ENCODE results near the gene ADGRG6. TPM values are rescaled to one million over a fixed set of nuclear protein-coding genes. Genes with fewer than 3 reads are reported as not detected.

Gene ADGRG6
- polyA plus RNA-seq, 1 donor, result 41.8 TPM

DNA sequence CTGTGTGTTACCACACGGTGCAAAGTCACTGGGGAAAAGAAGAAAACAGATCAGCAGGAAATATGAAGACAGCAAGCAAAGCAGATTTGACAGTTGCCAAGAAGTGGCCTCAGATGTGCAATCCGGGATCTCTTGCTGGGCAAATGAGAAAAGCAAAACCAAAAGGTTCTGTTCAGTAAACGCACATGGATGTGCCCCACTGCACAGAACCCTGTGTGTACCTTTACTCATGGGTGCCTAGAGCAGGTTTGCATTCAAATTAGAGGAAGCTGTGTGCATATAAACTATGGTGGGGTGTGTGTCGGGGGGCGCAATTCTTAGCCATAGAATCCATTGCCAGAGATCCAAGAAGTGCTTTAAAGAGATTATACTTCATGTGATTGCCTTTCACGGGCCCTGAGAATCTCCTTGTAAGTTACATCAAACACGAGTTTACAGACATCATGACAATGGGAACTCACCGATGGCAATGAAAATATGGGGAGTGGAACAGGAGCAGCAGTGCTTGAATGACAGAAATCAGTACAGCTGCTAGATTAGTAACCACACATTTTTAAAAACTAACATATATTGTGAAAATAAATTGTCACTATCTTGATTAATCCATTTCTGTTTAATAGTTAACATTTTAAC, 154.3 kb downstream of the ADGRG6 start:
- no peak overlapping the region for H3K27ac ChIP-seq (ENCODE audit: low read length)
- WGBS (ENCODE audit: insufficient coverage, low lambda C conversion rate), result no CpG with 5 or more reads among the region's 8 CpGs

DNA sequence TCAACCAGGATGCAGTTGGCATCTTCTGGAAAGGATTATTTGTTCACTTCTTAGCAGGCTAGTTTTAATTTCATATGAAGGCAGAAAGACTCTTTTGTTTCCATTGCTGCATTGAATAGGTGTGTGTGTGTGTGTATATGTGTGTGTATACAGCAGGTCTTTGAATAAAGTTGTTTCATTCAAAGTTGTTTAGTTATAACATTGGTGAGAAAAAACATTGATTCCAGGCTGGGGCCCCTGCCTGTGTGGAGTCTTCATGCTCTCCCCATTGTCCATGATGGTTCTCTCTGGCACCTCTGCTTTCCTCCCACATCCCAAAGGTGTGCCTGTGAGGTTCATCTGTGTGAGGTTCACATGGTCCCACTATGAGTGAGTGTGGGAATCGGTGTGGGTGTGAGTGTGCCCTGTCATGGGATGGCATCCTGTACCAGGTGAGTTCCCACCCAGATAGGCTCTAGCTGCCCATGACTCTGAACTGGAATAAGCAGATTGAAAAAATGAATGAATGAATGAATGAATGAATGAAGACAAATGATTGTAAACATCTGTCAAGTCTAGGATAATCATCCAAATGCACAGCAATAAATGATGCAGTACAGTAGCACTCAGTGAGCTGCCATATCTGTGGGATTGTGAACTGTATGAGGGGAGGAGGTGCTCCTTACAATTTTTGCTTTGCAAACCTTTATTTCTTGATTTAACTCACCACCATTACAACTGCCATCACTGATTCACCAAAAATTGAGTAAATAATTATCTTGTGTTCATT, 156.0 kb downstream of the ADGRG6 start:
- no peak overlapping the region for H3K27ac ChIP-seq (ENCODE audit: low read length)

More for the DNA sequence above, 154.3 kb downstream of the ADGRG6 start:
- DNase-seq, result no peak
- Histone ChIP-seq H3K4me3 (ENCODE audit: low read length) (no peak overlapping the region), H3K9me3 (ENCODE audit: control insufficient read depth, low read depth, low read length) (no peaks in the 10 kb centered on the region), H3K4me1 (ENCODE audit: control insufficient read depth, insufficient read depth, low read length) (no peaks in the 10 kb centered on the region), H3K27me3 (ENCODE audit: control insufficient read depth, insufficient read depth, low read length) (no peaks in the 10 kb centered on the region), H3K36me3 (ENCODE audit: control insufficient read depth, insufficient read depth, low read length) (no peaks in the 10 kb centered on the region)

DNA sequence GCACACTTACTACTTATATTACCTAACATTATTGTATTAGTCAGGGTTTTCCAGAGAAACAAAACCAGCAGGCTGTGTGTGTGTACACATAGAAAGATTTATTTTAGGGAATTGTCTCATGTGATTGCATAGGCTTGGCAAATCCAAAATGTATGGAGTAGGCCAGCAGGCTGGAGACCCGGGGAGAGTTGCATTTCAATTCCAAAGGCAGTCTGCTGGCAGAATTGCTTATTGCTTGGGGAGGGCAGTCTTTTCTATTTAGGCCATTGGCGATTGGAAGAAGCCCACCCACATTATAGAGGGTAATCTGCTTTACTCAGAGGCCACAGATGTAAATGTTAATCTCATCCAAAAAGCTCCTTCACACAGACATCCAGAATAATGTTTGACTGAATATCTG, 157.0 kb downstream of the ADGRG6 start:
- Histone ChIP-seq H3K4me1 (ENCODE audit: control insufficient read depth, insufficient read depth, low read length) (no peaks in the 10 kb centered on the region), H3K36me3 (ENCODE audit: control insufficient read depth, insufficient read depth, low read length) (no peaks in the 10 kb centered on the region), H3K27me3 (ENCODE audit: control insufficient read depth, insufficient read depth, low read length) (no peaks in the 10 kb centered on the region), H3K9me3 (ENCODE audit: control insufficient read depth, low read depth, low read length) (no peaks in the 10 kb centered on the region), H3K4me3 (ENCODE audit: low read length) (no peak overlapping the region), H3K27ac (ENCODE audit: low read length) (no peak overlapping the region)
- DNase-seq, result no peak
- no CpG with 5 or more reads among the region's 2 CpGs for WGBS (ENCODE audit: insufficient coverage, low lambda C conversion rate)

More for the DNA sequence above, 156.0 kb downstream of the ADGRG6 start:
- Histone ChIP-seq H3K9me3 (ENCODE audit: control insufficient read depth, low read depth, low read length) (no peaks in the 10 kb centered on the region), H3K27me3 (ENCODE audit: control insufficient read depth, insufficient read depth, low read length) (no peaks in the 10 kb centered on the region), H3K4me1 (ENCODE audit: control insufficient read depth, insufficient read depth, low read length) (no peaks in the 10 kb centered on the region), H3K4me3 (ENCODE audit: low read length) (no peak overlapping the region), H3K36me3 (ENCODE audit: control insufficient read depth, insufficient read depth, low read length) (no peaks in the 10 kb centered on the region)
- no peak for DNase-seq
- WGBS (ENCODE audit: insufficient coverage, low lambda C conversion rate), result no CpG with 5 or more reads among the region's 1 CpG

DNA sequence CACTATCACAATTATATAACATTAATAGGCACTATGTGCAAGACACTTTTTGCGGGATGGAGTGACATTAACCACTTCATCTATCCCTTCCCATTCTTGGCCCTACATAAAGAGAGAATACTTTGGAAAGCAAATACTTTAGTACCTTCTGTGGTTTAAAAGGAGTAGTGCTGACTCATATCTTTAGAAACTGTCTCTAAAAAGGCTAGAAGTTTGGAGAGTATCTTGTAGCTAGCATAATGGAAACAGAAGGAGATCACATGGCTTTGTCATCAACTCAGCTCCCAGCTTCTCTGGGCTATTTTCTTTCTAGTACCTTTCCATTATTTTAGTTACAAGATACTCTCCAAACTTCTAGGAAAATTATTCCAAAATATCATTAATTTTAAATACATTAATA, 157.5 kb downstream of the ADGRG6 start:
- Histone ChIP-seq H3K36me3 (ENCODE audit: control insufficient read depth, insufficient read depth, low read length) (no peaks in the 10 kb centered on the region), H3K9me3 (ENCODE audit: control insufficient read depth, low read depth, low read length) (no peaks in the 10 kb centered on the region), H3K27ac (ENCODE audit: low read length) (no peak overlapping the region), H3K4me3 (ENCODE audit: low read length) (no peak overlapping the region), H3K4me1 (ENCODE audit: control insufficient read depth, insufficient read depth, low read length) (no peaks in the 10 kb centered on the region), H3K27me3 (ENCODE audit: control insufficient read depth, insufficient read depth, low read length) (no peaks in the 10 kb centered on the region)
- WGBS (ENCODE audit: insufficient coverage, low lambda C conversion rate), result 100% methylated on average over 1 of the region's 1 CpG
- DNase-seq, result no peak

DNA sequence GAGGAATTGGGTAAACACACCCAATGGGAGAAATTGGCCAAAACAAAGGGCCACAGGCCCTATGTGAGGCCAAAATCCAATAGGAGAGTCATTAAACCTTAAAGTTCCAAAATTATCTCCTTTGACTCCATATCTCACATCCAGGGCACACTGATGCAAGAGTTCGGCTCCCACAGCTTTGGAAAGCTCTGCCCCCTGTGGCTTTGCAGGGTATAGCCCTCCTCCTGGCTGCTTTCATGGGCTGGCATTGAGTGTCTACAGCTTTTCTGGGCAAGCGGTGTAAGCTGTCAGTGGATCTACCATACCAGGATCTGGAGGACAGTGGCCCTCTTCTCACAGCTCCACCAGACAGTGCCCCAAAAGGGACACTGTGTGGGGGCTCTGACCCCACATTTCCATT, 160.5 kb downstream of the ADGRG6 start:
- Histone ChIP-seq H3K4me1 (ENCODE audit: control insufficient read depth, insufficient read depth, low read length) (no peaks in the 10 kb centered on the region), H3K36me3 (ENCODE audit: control insufficient read depth, insufficient read depth, low read length) (no peaks in the 10 kb centered on the region), H3K27ac (ENCODE audit: low read length) (no peak overlapping the region), H3K9me3 (ENCODE audit: control insufficient read depth, low read depth, low read length) (no peaks in the 10 kb centered on the region), H3K27me3 (ENCODE audit: control insufficient read depth, insufficient read depth, low read length) (no peaks in the 10 kb centered on the region), H3K4me3 (ENCODE audit: low read length) (no peak overlapping the region)
- no CpG with 5 or more reads among the region's 2 CpGs for WGBS (ENCODE audit: insufficient coverage, low lambda C conversion rate)
- DNase-seq, result no peak

DNA sequence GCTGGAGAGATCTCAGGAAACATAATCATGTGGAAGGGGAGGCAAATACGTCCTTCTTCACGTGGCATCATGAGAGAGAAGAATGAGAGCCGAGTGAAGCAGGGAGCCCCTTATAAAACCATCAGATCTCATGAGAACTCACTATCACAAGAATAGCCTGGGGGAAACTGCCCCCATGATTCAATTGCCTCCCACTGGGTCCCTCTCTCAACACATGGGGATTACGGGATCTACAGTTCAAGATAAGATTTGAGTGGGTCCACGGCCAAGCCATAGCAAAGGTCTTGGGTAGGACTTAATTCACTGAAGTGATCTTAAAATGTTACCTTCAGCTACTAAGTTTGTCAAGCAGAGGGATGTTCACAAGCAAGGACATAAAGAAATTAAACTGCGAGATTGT, 162.2 kb downstream of the ADGRG6 start:
- DNase-seq, result no peak
- H3K9me3 ChIP-seq (ENCODE audit: control insufficient read depth, low read depth, low read length), result no peaks in the 10 kb centered on the region
- WGBS (ENCODE audit: insufficient coverage, low lambda C conversion rate), result 88% methylated on average over 1 of the region's 6 CpGs
- no peaks in the 10 kb centered on the region for H3K36me3 ChIP-seq (ENCODE audit: control insufficient read depth, insufficient read depth, low read length)
- H3K27ac ChIP-seq (ENCODE audit: low read length), result no peak overlapping the region
- H3K4me3 ChIP-seq (ENCODE audit: low read length), result no peak overlapping the region
- H3K27me3 ChIP-seq (ENCODE audit: control insufficient read depth, insufficient read depth, low read length), result no peaks in the 10 kb centered on the region
- no peaks in the 10 kb centered on the region for H3K4me1 ChIP-seq (ENCODE audit: control insufficient read depth, insufficient read depth, low read length)

DNA sequence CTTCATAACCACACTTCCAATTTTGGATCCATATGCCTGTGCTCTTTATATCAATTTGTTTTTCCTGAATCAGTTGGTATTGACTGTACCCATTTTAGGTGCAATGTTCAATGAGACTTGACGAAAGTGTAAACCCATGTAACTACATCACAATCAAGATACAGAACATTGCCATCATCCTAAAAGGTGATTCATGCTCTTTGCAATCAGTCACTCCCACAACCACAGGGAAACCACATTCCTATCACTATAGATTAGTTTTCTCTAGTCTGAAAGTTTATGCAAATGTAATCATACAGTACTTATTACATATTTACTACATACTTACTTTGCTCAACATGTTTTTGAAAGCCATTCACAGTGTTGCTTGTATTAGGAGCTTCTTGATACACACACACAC, 167.4 kb downstream of the ADGRG6 start:
- H3K36me3 ChIP-seq (ENCODE audit: control insufficient read depth, insufficient read depth, low read length), result no peaks in the 10 kb centered on the region
- no peak overlapping the region for H3K27ac ChIP-seq (ENCODE audit: low read length)
- H3K27me3 ChIP-seq (ENCODE audit: control insufficient read depth, insufficient read depth, low read length), result no peaks in the 10 kb centered on the region
- WGBS (ENCODE audit: insufficient coverage, low lambda C conversion rate), result no CpG with 5 or more reads among the region's 1 CpG
- no peak overlapping the region for H3K4me3 ChIP-seq (ENCODE audit: low read length)
- no peak for DNase-seq
- no peaks in the 10 kb centered on the region for H3K9me3 ChIP-seq (ENCODE audit: control insufficient read depth, low read depth, low read length)
- no peaks in the 10 kb centered on the region for H3K4me1 ChIP-seq (ENCODE audit: control insufficient read depth, insufficient read depth, low read length)

DNA sequence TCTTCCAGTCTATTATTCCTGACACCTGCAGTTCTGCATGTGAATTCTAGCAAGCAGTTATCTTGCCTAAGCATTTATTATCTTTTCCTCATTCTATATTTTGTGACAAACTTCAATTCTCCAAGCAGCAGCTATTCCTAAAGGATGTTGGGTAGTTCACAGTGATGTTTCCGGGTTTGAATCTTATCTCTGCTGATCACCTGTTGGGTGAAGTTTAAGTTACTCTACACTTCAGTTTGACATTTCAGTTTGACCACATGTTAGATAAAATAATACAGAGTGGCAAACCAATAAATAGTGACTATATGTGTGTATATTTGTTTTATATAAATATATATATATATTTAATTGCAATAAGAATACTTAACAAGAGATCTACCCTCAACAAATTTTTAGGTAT, 168.6 kb downstream of the ADGRG6 start:
- H3K4me3 ChIP-seq (ENCODE audit: low read length), result no peak overlapping the region
- H3K4me1 ChIP-seq (ENCODE audit: control insufficient read depth, insufficient read depth, low read length), result no peaks in the 10 kb centered on the region
- DNase-seq, result no peak
- H3K27ac ChIP-seq (ENCODE audit: low read length), result no peak overlapping the region
- no peaks in the 10 kb centered on the region for H3K27me3 ChIP-seq (ENCODE audit: control insufficient read depth, insufficient read depth, low read length)
- H3K36me3 ChIP-seq (ENCODE audit: control insufficient read depth, insufficient read depth, low read length), result no peaks in the 10 kb centered on the region
- no CpG with 5 or more reads among the region's 1 CpG for WGBS (ENCODE audit: insufficient coverage, low lambda C conversion rate)
- H3K9me3 ChIP-seq (ENCODE audit: control insufficient read depth, low read depth, low read length), result no peaks in the 10 kb centered on the region

DNA sequence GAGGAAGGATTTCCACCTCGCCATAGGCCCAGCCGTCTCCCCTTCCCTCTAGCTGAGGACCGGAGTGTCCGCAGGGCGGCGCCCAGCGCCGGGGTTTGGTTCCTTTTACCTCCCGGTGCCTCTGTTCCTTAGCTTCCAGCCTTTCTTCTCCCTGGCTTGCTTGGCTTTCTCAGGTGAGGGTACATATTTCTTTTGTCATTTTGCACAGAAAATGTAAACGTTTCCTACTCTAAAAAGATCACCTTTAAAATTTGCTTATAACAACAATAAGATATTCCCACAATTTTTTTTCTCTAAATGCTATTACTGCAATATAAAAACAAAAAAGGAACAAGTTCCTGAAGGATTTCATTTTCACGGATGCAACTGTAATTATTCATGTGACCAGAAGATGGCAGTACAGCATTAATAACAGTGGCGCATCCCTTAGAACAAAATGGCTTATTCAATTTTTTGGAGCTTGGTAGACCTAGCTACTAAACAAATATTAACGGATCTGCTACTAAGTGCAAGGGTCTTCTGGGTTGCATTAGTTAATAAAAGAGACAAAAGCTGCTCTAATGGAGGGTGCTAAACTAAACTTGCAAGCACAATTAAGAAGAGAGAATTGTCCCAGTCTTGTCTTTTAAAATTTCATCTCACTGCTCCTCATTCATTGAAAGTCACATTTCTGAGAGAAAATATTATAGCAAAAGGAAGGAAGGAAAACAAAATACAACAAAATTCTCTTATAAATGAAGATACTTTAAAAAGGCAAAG, 172.9 kb downstream of the ADGRG6 start:
- H3K4me1 ChIP-seq (ENCODE audit: control insufficient read depth, insufficient read depth, low read length), result no peaks in the 10 kb centered on the region
- no peaks in the 10 kb centered on the region for H3K36me3 ChIP-seq (ENCODE audit: control insufficient read depth, insufficient read depth, low read length)
- no peaks in the 10 kb centered on the region for H3K9me3 ChIP-seq (ENCODE audit: control insufficient read depth, low read depth, low read length)
- H3K27me3 ChIP-seq (ENCODE audit: control insufficient read depth, insufficient read depth, low read length), result no peaks in the 10 kb centered on the region
- 0% methylated on average over 1 of the region's 13 CpGs for WGBS (ENCODE audit: insufficient coverage, low lambda C conversion rate)
- no peak overlapping the region for H3K4me3 ChIP-seq (ENCODE audit: low read length)
- no peak overlapping the region for H3K27ac ChIP-seq (ENCODE audit: low read length)
- DNase-seq, result peak; percentile 31 to 49

DNA sequence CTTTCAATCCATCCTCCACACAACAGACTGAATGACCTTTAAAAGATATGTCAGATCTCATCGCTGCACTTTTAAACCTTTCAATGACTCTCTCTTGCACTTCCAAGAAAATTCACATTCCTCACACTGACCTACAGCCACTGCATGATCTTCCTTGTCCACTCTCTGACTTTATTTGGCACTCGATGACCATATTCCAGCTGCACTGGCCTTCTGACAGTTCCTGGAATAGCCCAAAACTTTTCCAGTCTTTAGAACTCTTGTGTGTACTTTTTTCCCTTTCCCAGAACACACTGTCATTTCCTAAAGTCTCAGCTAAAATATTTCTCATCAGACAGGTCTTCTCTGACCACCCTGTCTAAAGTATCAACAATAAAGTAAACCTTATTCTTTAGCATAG, 174.6 kb downstream of the ADGRG6 start:
- Histone ChIP-seq H3K27me3 (ENCODE audit: control insufficient read depth, insufficient read depth, low read length) (no peaks in the 10 kb centered on the region), H3K9me3 (ENCODE audit: control insufficient read depth, low read depth, low read length) (no peaks in the 10 kb centered on the region), H3K4me3 (ENCODE audit: low read length) (no peak overlapping the region), H3K4me1 (ENCODE audit: control insufficient read depth, insufficient read depth, low read length) (no peaks in the 10 kb centered on the region), H3K27ac (ENCODE audit: low read length) (no peak overlapping the region), H3K36me3 (ENCODE audit: control insufficient read depth, insufficient read depth, low read length) (no peaks in the 10 kb centered on the region)
- DNase-seq, result no peak
- 90% methylated on average over 2 of the region's 2 CpGs for WGBS (ENCODE audit: insufficient coverage, low lambda C conversion rate)

All from large intestine (tissue), 3 donors.